Aorta (tissue), 5 donors: ENCODE data around the gene LETMD1. TPM values are rescaled to one million over a fixed set of nuclear protein-coding genes. Genes with fewer than 3 reads are reported as not detected.

Experiments used
- ATAC-seq: fragments of 200-7000 bp; cut with Tn5 transposase; one replicate; pipeline ENCODE4 v1.9.1; 2022; ENCODE audit warnings: moderate library complexity; ENCODE audit not compliant: low FRiP score
- DNase-seq, 2 donors: peaks; one replicate each; pipeline ENCODE4 v3.0.0-alpha.2; 2020
- H3K27ac ChIP-seq, 2 donors: one replicate each; pipeline ENCODE4 v1.5.1; 2013; ENCODE audit warnings: low read length in 2 of 2, mild to moderate bottlenecking in 2 of 2, moderate library complexity in 2 of 2, control low read depth in 1 of 2, inconsistent platforms in 1 of 2, low read depth in 1 of 2
- H3K27me3 ChIP-seq, 2 donors: one replicate each; pipeline ENCODE4 v1.6.1; 2013; ENCODE audit warnings: control low read depth in 1 of 2, low read length in 1 of 2, mild to moderate bottlenecking in 1 of 2, moderate library complexity in 1 of 2; ENCODE audit not compliant: insufficient read depth in 2 of 2, control insufficient read depth in 1 of 2
- H3K36me3 ChIP-seq, 2 donors: one replicate each; pipeline ENCODE4 v1.6.1; 2013; ENCODE audit warnings: control low read depth in 1 of 2, low read length in 1 of 2, mild to moderate bottlenecking in 1 of 2; ENCODE audit not compliant: insufficient read depth in 2 of 2, control insufficient read depth in 1 of 2
- H3K4me1 ChIP-seq, 2 donors: one replicate each; pipeline ENCODE4 v1.6.1; 2013; ENCODE audit warnings: low read length in 2 of 2, control low read depth in 1 of 2, mild to moderate bottlenecking in 1 of 2, moderate library complexity in 1 of 2; ENCODE audit not compliant: insufficient read depth in 2 of 2, control insufficient read depth in 1 of 2
- H3K4me3 ChIP-seq, 2 donors: one replicate each; pipeline ENCODE4 v1.5.1; 2013; ENCODE audit warnings: low read length in 2 of 2, control low read depth in 1 of 2, mild to moderate bottlenecking in 1 of 2
- H3K9me3 ChIP-seq: one replicate; pipeline ENCODE4 v1.6.1; 2013; ENCODE audit warnings: mild to moderate bottlenecking, low read length; ENCODE audit not compliant: control insufficient read depth
- WGBS, 2 donors: extraction: QIAGEN DNeasy Blood & Tissue Kit; methylation state at CpG; one replicate each; pipeline ENCODE4 v1.1.7; 2013; 5-methylcytosine and 5-hydroxymethylcytosine counted together
- intact Hi-C, 2 donors: fragments of 100-400 bp; cut with DNase I; formaldehyde crosslinking; loops; one replicate each; pipeline versions ENCODE4 v1.14.2 to v1.15.0; 2022
- polyA plus RNA-seq, 2 donors: library from polyadenylated mRNA; stranded (reverse); fragments of 200-250 nt; gene quantifications; one replicate each; pipeline ENCODE4 v1.2.3, GENCODE V29; 2013
- total RNA-seq, 2 donors: library from RNA; stranded (reverse); fragmentation: NEBNext Ultra II Directional; extraction: Animal tissue kit (Norgen Biotek cat#: 25700); gene quantifications; one replicate each; pipeline ENCODE4 v1.2.1, GENCODE V29; 2021
- donor health status: healthy with polysubstance abuse.
- donor health status: Bipolar disorder and iron deficiency.
- donor health status: DM: no; HTN: no; CAD: no.
- donor health status: DM: no; HTN: no; CAD: no.
- donor health status: DM: yes; HTN: yes; CAD: no.

Gene LETMD1
- total and polyA plus RNA-seq, 4 donors, result 32.6 to 62.3 (median 56.1) TPM

GRCh38 chr12:51020448-51021182, 27.5 kb upstream of the LETMD1 start:
- no peak for DNase-seq
- Histone ChIP-seq H3K4me3 (no peak overlapping the region), H3K36me3 (no peaks in the 10 kb centered on the region), H3K9me3 (no peaks in the 10 kb centered on the region), H3K27ac (no peak overlapping the region), H3K4me1 (no peaks in the 10 kb centered on the region), H3K27me3 (no peaks in the 10 kb centered on the region)
- intact Hi-C loops, result loop anchor here in 1 of 2 donors (5.0 kb wide), 1 partner anchor 33 kb away; no protein-coding TSS in a partner anchor
- WGBS, 2 donors, result 94 to 95% methylated on average over 7 of the region's 7 CpGs
- no peak for ATAC-seq

GRCh38 chr12:51021694-51022093, 26.4 kb upstream of the LETMD1 start:
- H3K27ac ChIP-seq, result peak overlapping the region in 1 of 2 donors; percentile 7
- WGBS, 2 donors, result 67 to 88% methylated on average over 1 of the region's 1 CpG

GRCh38 chr12:51023625-51024382, 24.3 kb upstream of the LETMD1 start:
- Histone ChIP-seq H3K4me3 (peak overlapping the region; percentile 57 to 59), H3K27me3 (no peaks in the 10 kb centered on the region), H3K36me3 (no peaks in the 10 kb centered on the region), H3K27ac (peak overlapping the region; percentile 81 to 91), H3K9me3 (no peaks in the 10 kb centered on the region), H3K4me1 (no peaks in the 10 kb centered on the region)
- DNase-seq (no peak), ATAC-seq (no peak)
- WGBS, 2 donors, result 20 to 28% methylated on average over 4 of the region's 4 CpGs
- intact Hi-C loops, result loop anchor here in 1 of 2 donors (5.0 kb wide), 1 partner anchor 37 kb away; no protein-coding TSS in a partner anchor

More at GRCh38 chr12:51021694-51022093, 26.4 kb upstream of the LETMD1 start:
- ATAC-seq (no peak), DNase-seq (no peak)
- H3K27me3 ChIP-seq, result no peaks in the 10 kb centered on the region
- H3K4me1 ChIP-seq, result no peaks in the 10 kb centered on the region
- intact Hi-C loops, result loop anchor here in 1 of 2 donors (5.0 kb wide), 1 partner anchor 34 kb away; no protein-coding TSS in a partner anchor
- H3K36me3 ChIP-seq, result no peaks in the 10 kb centered on the region
- no peaks in the 10 kb centered on the region for H3K9me3 ChIP-seq
- H3K4me3 ChIP-seq, result no peak overlapping the region

- no peaks in the 10 kb centered on the region for H3K9me3 ChIP-seq
- intact Hi-C loops, result no loop called here
- H3K27ac ChIP-seq, result peak overlapping the region; percentile 91 to 98
- H3K27me3 ChIP-seq, result no peaks in the 10 kb centered on the region
- 4% methylated on average over 9 of the region's 9 CpGs for WGBS, 2 donors
- H3K4me3 ChIP-seq, result peak overlapping the region; percentile 57 to 59
- no peak for ATAC-seq
- no peaks in the 10 kb centered on the region for H3K36me3 ChIP-seq
- DNase-seq, result no peak
- no peaks in the 10 kb centered on the region for H3K4me1 ChIP-seq
Measured at GRCh38 chr12:51025338-51025835, 22.7 kb upstream of the LETMD1 start.

GRCh38 chr12:51025836-51026638, 22.1 kb upstream of the LETMD1 start, which contains the start of gene SLC11A2:
Gene SLC11A2 (minus strand): TSS chr12:51026384. CDS start chr12:51010728, 15,656 bp downstream.
- Histone ChIP-seq H3K4me3 (peak within 1 kb of the TSS; percentile 57 to 59), H3K9me3 (no peaks in the 10 kb centered on the region), H3K4me1 (no peaks in the 10 kb centered on the region), H3K27me3 (no peaks in the 10 kb centered on the region), H3K27ac (peak within 1 kb of the TSS; percentile 91 to 98), H3K36me3 (no peaks in the 10 kb centered on the region)
- peak; percentile 98 for ATAC-seq
- intact Hi-C loops, result loop anchor here in 1 of 2 donors (1.0 kb wide), 1 partner anchor 21 kb away; no protein-coding TSS in a partner anchor
- peak; percentile 98 for DNase-seq
- 0 to 1% methylated on average over 60 to 74 of the region's 74 CpGs for WGBS, 2 donors

GRCh38 chr12:51027342-51027835, 20.7 kb upstream of the LETMD1 start:
- Histone ChIP-seq H3K9me3 (no peaks in the 10 kb centered on the region), H3K36me3 (no peaks in the 10 kb centered on the region), H3K4me1 (no peaks in the 10 kb centered on the region), H3K4me3 (no peak overlapping the region), H3K27me3 (no peaks in the 10 kb centered on the region), H3K27ac (no peak overlapping the region)
- DNase-seq (no peak), ATAC-seq (no peak)
- 89 to 92% methylated on average over 15 of the region's 15 CpGs for WGBS, 2 donors
- intact Hi-C loops, result no loop called here

- DNase-seq, result no peak
- Histone ChIP-seq H3K4me1 (no peaks in the 10 kb centered on the region), H3K27me3 (no peaks in the 10 kb centered on the region), H3K9me3 (no peaks in the 10 kb centered on the region), H3K36me3 (no peaks in the 10 kb centered on the region), H3K27ac (no peak overlapping the region), H3K4me3 (no peak overlapping the region)
- no peak for ATAC-seq
- intact Hi-C loops, result no loop called here
- WGBS, 2 donors, result 21 to 25% methylated on average over 9 of the region's 9 CpGs
Measured at GRCh38 chr12:51028126-51028812, 19.9 kb upstream of the LETMD1 start.
